H1 (cell line): ENCODE results near the gene VPS35L. TPM values are rescaled to one million over a fixed set of nuclear protein-coding genes. Genes with fewer than 3 reads are reported as not detected.

ENCODE experiments used
- CTCF ChIA-PET: fragments of 300-600 bp; sonication (Branson Sonifier 250); formaldehyde crosslinking; loops from one replicate; lab custom pipeline; 2021; ENCODE audit not compliant: partially characterized antibody; lab: Charles Lee
- POLR2A ChIA-PET: fragments of 300-600 bp; sonication (Branson Sonifier 250); formaldehyde crosslinking; loops from one replicate; lab custom pipeline; 2021; ENCODE audit warnings: inconsistent platforms; ENCODE audit not compliant: partially characterized antibody; lab: Charles Lee
- DNase-seq, 2 experiments: peaks; one replicate each; pipeline versions ENCODE4 v3.0.0 to v3.0.0-alpha.2; 2010 to 2022; ENCODE audit warnings: low spot score in 2 of 2, low read depth in 1 of 2, mixed read lengths in 1 of 2
- FAIRE-seq: peaks from 2 replicates; lab custom pipeline; 2011; peaks lifted over from hg19 to GRCh38; lab: Jason Lieb, UNC
- H2AFZ ChIP-seq: 2 replicates; pipeline ENCODE4 v1.8.1; 2012; ENCODE audit warnings: low read length, inconsistent platforms
- H2AK5ac ChIP-seq: 2 replicates; pipeline ENCODE4 v1.6.1; 2013; ENCODE audit warnings: low read depth, low read length
- H2BK120ac ChIP-seq: replicated peaks from 2 replicates; pipeline ENCODE3; 2013; ENCODE audit warnings: low read depth, low read length, inconsistent platforms
- H2BK12ac ChIP-seq: 2 replicates; pipeline ENCODE4 v1.6.1; 2013; ENCODE audit warnings: low read depth, low read length
- H2BK15ac ChIP-seq: 2 replicates; pipeline ENCODE4 v1.6.1; 2013; ENCODE audit warnings: low read length
- H2BK20ac ChIP-seq: 2 replicates; pipeline ENCODE4 v1.6.1; 2013; ENCODE audit warnings: low read length
- H2BK5ac ChIP-seq: 2 replicates; pipeline ENCODE4 v1.6.1; 2013; ENCODE audit warnings: low read depth, low read length
- H3K14ac ChIP-seq: 2 replicates; pipeline ENCODE4 v1.6.1; 2013; ENCODE audit warnings: inconsistent platforms; ENCODE audit not compliant: insufficient read length
- H3K18ac ChIP-seq: 2 replicates; pipeline ENCODE4 v1.6.1; 2013; ENCODE audit warnings: low read length; ENCODE audit errors: extremely low read depth
- H3K23ac ChIP-seq: 2 replicates; pipeline ENCODE4 v1.6.1; 2013; ENCODE audit warnings: inconsistent platforms; ENCODE audit not compliant: insufficient read length
- H3K23me2 ChIP-seq: 2 replicates; pipeline ENCODE4 v1.6.1; 2013; ENCODE audit warnings: low read depth, low read length
- H3K27ac ChIP-seq: 2 replicates; pipeline ENCODE4 v1.6.1; 2011; ENCODE audit warnings: low read depth, low read length, inconsistent platforms
- H3K27me3 ChIP-seq, 4 experiments: replicated peaks in 1 of 4; 1 replicate in 1 of 4; 2 replicates in 3 of 4; pipeline versions ENCODE4 v1.6.1 to v1.8.1; 2011 to 2013; ENCODE audit warnings: low read length in 3 of 4, mild to moderate bottlenecking in 3 of 4, inconsistent platforms in 2 of 4, mixed read lengths in 2 of 4, moderate library complexity in 1 of 4; ENCODE audit not compliant: control insufficient read depth in 3 of 4, insufficient read depth in 3 of 4; ENCODE audit errors: extremely low read depth in 1 of 4
- H3K36me3 ChIP-seq, 4 experiments: 2 replicates each; pipeline versions ENCODE4 v1.6.1 to v1.8.1; 2011 to 2013; ENCODE audit warnings: mild to moderate bottlenecking in 4 of 4, low read length in 3 of 4, moderate library complexity in 2 of 4, control low read depth in 1 of 4, inconsistent platforms in 1 of 4; ENCODE audit not compliant: insufficient read depth in 4 of 4, control insufficient read depth in 2 of 4
- H3K4ac ChIP-seq: replicated peaks from 2 replicates; pipeline ENCODE3; 2013; ENCODE audit warnings: low read length, low read depth, mixed read lengths, inconsistent platforms; ENCODE audit not compliant: insufficient read length
- H3K4me1 ChIP-seq, 4 experiments: replicated peaks in 1 of 4; 1 replicate in 1 of 4; 2 replicates in 3 of 4; pipeline versions ENCODE4 v1.6.1 to v1.8.1; 2011 to 2013; ENCODE audit warnings: low read length in 3 of 4, inconsistent platforms in 2 of 4, mixed read lengths in 1 of 4; ENCODE audit not compliant: insufficient read depth in 4 of 4, control insufficient read depth in 3 of 4
- H3K4me2 ChIP-seq, 2 experiments: 2 replicates each; pipeline versions ENCODE4 v1.6.1 to v1.8.1; 2011 to 2013; ENCODE audit warnings: low read depth in 2 of 2, low read length in 2 of 2, control low read depth in 1 of 2, inconsistent platforms in 1 of 2, mild to moderate bottlenecking in 1 of 2; ENCODE audit not compliant: insufficient read depth in 1 of 2
- H3K4me3 ChIP-seq, 4 experiments: fragments of 200-600, 300-600 bp in 1 of 4; sonication (generic), shearing (Covaris generic), sonication (Bioruptor Twin) in 1 of 4; 2 replicates each; pipeline versions ENCODE4 v1.5.1 to v1.8.1; 2011 to 2016; ENCODE audit warnings: low read length in 4 of 4, low read depth in 3 of 4, control low read depth in 2 of 4, inconsistent platforms in 2 of 4, mild to moderate bottlenecking in 2 of 4, mixed read lengths in 1 of 4, moderate library complexity in 1 of 4; ENCODE audit not compliant: insufficient read depth in 2 of 4; ENCODE audit errors: extremely low read depth in 1 of 4
- H3K56ac ChIP-seq: replicated peaks from 2 replicates; pipeline ENCODE3; 2013; ENCODE audit warnings: low read depth, mild to moderate bottlenecking, mixed read lengths, low read length, inconsistent platforms; ENCODE audit not compliant: insufficient read length
- H3K79me1 ChIP-seq: 2 replicates; pipeline ENCODE4 v1.6.1; 2013; ENCODE audit warnings: low read depth, low read length, control low read depth
- H3K79me2 ChIP-seq, 2 experiments: 2 replicates each; pipeline versions ENCODE4 v1.6.1 to v1.8.1; 2012 to 2013; ENCODE audit warnings: low read length in 2 of 2, mild to moderate bottlenecking in 2 of 2, inconsistent platforms in 1 of 2; ENCODE audit not compliant: insufficient read depth in 2 of 2, control insufficient read depth in 1 of 2
- H3K9ac ChIP-seq, 4 experiments: replicated peaks in 1 of 4; 1 replicate in 1 of 4; 2 replicates in 3 of 4; pipeline versions ENCODE4 v1.6.1 to v1.8.1; 2011 to 2013; ENCODE audit warnings: low read depth in 3 of 4, low read length in 3 of 4, control low read depth in 2 of 4, mild to moderate bottlenecking in 2 of 4, moderate library complexity in 2 of 4, inconsistent platforms in 1 of 4; ENCODE audit errors: extremely low read depth in 1 of 4
- H3K9me3 ChIP-seq, 2 experiments: 2 replicates each; pipeline versions ENCODE4 v1.6.1 to v1.8.1; 2012 to 2013; ENCODE audit warnings: mild to moderate bottlenecking in 2 of 2, moderate library complexity in 2 of 2, control low read depth in 1 of 2, inconsistent platforms in 1 of 2, low read depth in 1 of 2, low read length in 1 of 2, mixed read lengths in 1 of 2; ENCODE audit not compliant: insufficient read depth in 2 of 2
- H4K20me1 ChIP-seq, 2 experiments: replicated peaks in 1 of 2; 2 replicates each; pipeline versions ENCODE3 to v1.8.1; 2011 to 2013; ENCODE audit warnings: inconsistent platforms in 2 of 2, low read length in 2 of 2, mild to moderate bottlenecking in 1 of 2; ENCODE audit not compliant: insufficient read depth in 2 of 2, control insufficient read depth in 1 of 2
- H4K5ac ChIP-seq: 2 replicates; pipeline ENCODE4 v1.6.1; 2013; ENCODE audit warnings: low read length, low read depth, mixed read lengths, inconsistent platforms; ENCODE audit not compliant: insufficient read length
- H4K8ac ChIP-seq: 2 replicates; pipeline ENCODE4 v1.8.0; 2013; ENCODE audit warnings: mild to moderate bottlenecking, moderate library complexity, low read length, inconsistent platforms; ENCODE audit not compliant: insufficient read depth; ENCODE audit errors: extremely low read depth
- H4K91ac ChIP-seq: replicated peaks from 2 replicates; pipeline ENCODE3; 2013; ENCODE audit warnings: low read length, mixed read lengths, inconsistent platforms; ENCODE audit not compliant: insufficient read length
- ATF2 ChIP-seq: IDR thresholded peaks from 2 replicates; pipeline ENCODE4 v1.6.1; 2012; ENCODE audit warnings: low read length, inconsistent platforms
- CEBPB ChIP-seq: IDR thresholded peaks from 2 replicates; pipeline ENCODE4 v1.6.1; 2012; ENCODE audit warnings: low read depth, low read length
- CHD2 ChIP-seq: IDR thresholded peaks from 2 replicates; pipeline ENCODE4 v1.6.1; 2012; ENCODE audit warnings: low read length, improper control_type of control experiment
- GTF2F1 ChIP-seq: IDR thresholded peaks from 2 replicates; pipeline ENCODE4 v1.6.1; 2012; ENCODE audit warnings: low read depth, low read length, improper control_type of control experiment, borderline replicate concordance
- HDAC6 ChIP-seq: IDR thresholded peaks from one replicate; pipeline ENCODE4 v1.7.1; 2012; ENCODE audit warnings: low read depth, mild to moderate bottlenecking, inconsistent platforms, low read length, moderate library complexity
- KDM1A ChIP-seq: fragments of 200-600, 300-600 bp; sonication (generic); IDR thresholded peaks from 2 replicates; pipeline ENCODE4 v1.7.1; 2016; ENCODE audit warnings: mild to moderate bottlenecking, low read length, borderline replicate concordance
- POLR2A ChIP-seq, 2 experiments: IDR thresholded peaks; 1 replicate in 1 of 2; 2 replicates in 1 of 2; pipeline ENCODE4 v1.6.1; 2011; ENCODE audit warnings: low read depth in 2 of 2, low read length in 2 of 2, mild to moderate bottlenecking in 2 of 2; ENCODE audit errors: control extremely low read depth in 1 of 2
- RXRA ChIP-seq: IDR thresholded peaks from 2 replicates; pipeline ENCODE4 v1.6.1; 2011; ENCODE audit warnings: low read depth, mild to moderate bottlenecking, low read length, moderate library complexity; ENCODE audit not compliant: insufficient read depth
- SIX5 ChIP-seq: IDR thresholded peaks from 2 replicates; pipeline ENCODE4 v1.6.1; 2011; ENCODE audit warnings: mild to moderate bottlenecking, low read depth, low read length
- SP2 ChIP-seq: IDR thresholded peaks from 2 replicates; pipeline ENCODE4 v1.6.1; 2012; ENCODE audit warnings: mild to moderate bottlenecking, low read length, inconsistent platforms
- SUZ12 ChIP-seq: fragments of 200-600 bp; sonication (generic); IDR thresholded peaks from 2 replicates; pipeline ENCODE4 v1.6.1; 2012; ENCODE audit warnings: mild to moderate bottlenecking, inconsistent platforms, low read length, moderate library complexity, mixed read lengths
- TAF1 ChIP-seq: IDR thresholded peaks from 2 replicates; pipeline ENCODE4 v1.6.1; 2011; ENCODE audit warnings: mild to moderate bottlenecking, low read depth, low read length
- TEAD4 ChIP-seq: IDR thresholded peaks from 2 replicates; pipeline ENCODE4 v1.6.1; 2012; ENCODE audit warnings: low read depth, low read length, inconsistent platforms, mixed read lengths
- YY1 ChIP-seq: IDR thresholded peaks from 2 replicates; pipeline ENCODE4 v1.6.1; 2011; ENCODE audit warnings: low read depth, mild to moderate bottlenecking, low read length
- WGBS, 2 experiments: shearing (Covaris generic) in 1 of 2; methylation state at CpG; one replicate each; pipeline versions ENCODE4 v1.1.6 to v1.1.7; 2013 to 2015; ENCODE audit warnings: low lambda C conversion rate in 2 of 2, mixed read lengths in 2 of 2, inconsistent platforms in 1 of 2, low coverage in 1 of 2, missing lambda C conversion rate in 1 of 2; ENCODE audit not compliant: insufficient replicate concordance in 2 of 2, insufficient coverage in 1 of 2, insufficient read length in 1 of 2; ENCODE audit errors: extremely low coverage in 1 of 2, missing lambda C conversion rate in 1 of 2; 5-methylcytosine and 5-hydroxymethylcytosine counted together
- polyA plus RNA-seq, 7 experiments: library from polyadenylated mRNA; depleted of rRNA in 3 of 7; stranded (reverse) in 5 of 7; unstranded in 2 of 7; fragments of >200 nt in 5 of 7; fragments of 200-250 nt in 2 of 7; gene quantifications; 1 replicate in 5 of 7; 2 replicates in 1 of 7; 4 replicates in 1 of 7; pipeline versions ENCODE4 v1.2.1 to v1.2.3, GENCODE V29; 2011 to 2013; ENCODE audit warnings: missing spikeins in 2 of 7, mixed read lengths in 2 of 7
- total RNA-seq: library from RNA; stranded (reverse); fragmentation: NEBNext Ultra II Directional; extraction: Animal tissue kit (Norgen Biotek cat#: 25700); gene quantifications from 2 replicates; pipeline ENCODE4 v1.2.1, GENCODE V29; 2021

VPS35L gene
- total and polyA plus RNA-seq, 2 of the 8 experiments (the other 6 are each of a cell fraction or from before 2014, with no cell fraction given): 31.5 to 57.1 TPM

- Histone ChIP-seq H3K36me3 (peaks cover 0 to 9% (median 0%) of the 10 kb centered on the region in 4 experiments; a peak in 4 of 8 replicates), H3K18ac (no peak overlapping the region), H2BK120ac (no peak overlapping the region), H3K14ac (no peak overlapping the region), H2AFZ (no peak overlapping the region), H2BK12ac (no peak overlapping the region), H2BK15ac (no peak overlapping the region), H3K4me2 (no peak overlapping the region), H4K5ac (no peak overlapping the region), H2AK5ac (no peak overlapping the region), H3K4me1 (no peaks in the 10 kb centered on the region), H3K9ac (no peak overlapping the region), H3K4ac (no peak overlapping the region), H2BK20ac (no peak overlapping the region), H4K91ac (no peak overlapping the region), H2BK5ac (no peak overlapping the region), H3K56ac (no peak overlapping the region), H3K23me2 (no peaks in the 10 kb centered on the region), H4K8ac (no peak overlapping the region), H3K23ac (no peak overlapping the region), H3K27ac (no peak overlapping the region), H4K20me1 (no peaks in the 10 kb centered on the region), H3K27me3 (no peaks in the 10 kb centered on the region), H3K79me1 (no peaks in the 10 kb centered on the region; the same call in 1 of the 2 replicates), H3K4me3 (no peak overlapping the region), H3K9me3 (no peaks in the 10 kb centered on the region), H3K79me2 (no peaks in the 10 kb centered on the region)
- TF ChIP-seq CHD2: no peak
- TF ChIP-seq GTF2F1: no peak
- no peak for TF ChIP-seq SIX5
- no peak for TF ChIP-seq TAF1
- no peak for TF ChIP-seq YY1
- no peak for TF ChIP-seq HDAC6
- TF ChIP-seq SUZ12: no peak
- TF ChIP-seq POLR2A (IDR thresholded peaks at IDR 0.05; ENCODE audit: control extremely low read depth in 1 of 2, low read depth in 2 of 2, low read length in 2 of 2): no peak
- no peak for TF ChIP-seq TEAD4
- no peak for TF ChIP-seq SP2
- TF ChIP-seq ATF2: no peak
- no peak for TF ChIP-seq CEBPB
- TF ChIP-seq RXRA: no peak
- no peak for TF ChIP-seq KDM1A
- FAIRE-seq: no peak
- WGBS, 2 experiments: 92% methylated on average over 13 of the region's 13 CpGs; no CpG with 5 or more reads in 1 of the 2 experiments
- ChIA-PET POLR2A (no interaction called here), CTCF (interaction anchor here (3.0 kb wide), 1 partner anchor 9 kb away, joined by 26 read pairs; no protein-coding TSS in a partner anchor)
- no peak for DNase-seq
These were observed 54.7 kb downstream of the VPS35L start for GRCh38 chr16:19610200-19610599.
